NB4 (cell line): ENCODE measurements around the gene TLR5.

ENCODE experiments used
- POLR2A ChIP-seq: IDR thresholded peaks from 2 replicates; pipeline ENCODE4 v1.6.1; 2011; ENCODE audit warnings: mild to moderate bottlenecking; ENCODE audit not compliant: insufficient read length; ENCODE audit errors: extremely low read depth
- TF ChIP-seq, protein P1 (sequence below): IDR thresholded peaks from one replicate; pipeline ENCODE4 v1.5.1; 2012; ENCODE audit warnings: low read depth, low read length

DNA sequence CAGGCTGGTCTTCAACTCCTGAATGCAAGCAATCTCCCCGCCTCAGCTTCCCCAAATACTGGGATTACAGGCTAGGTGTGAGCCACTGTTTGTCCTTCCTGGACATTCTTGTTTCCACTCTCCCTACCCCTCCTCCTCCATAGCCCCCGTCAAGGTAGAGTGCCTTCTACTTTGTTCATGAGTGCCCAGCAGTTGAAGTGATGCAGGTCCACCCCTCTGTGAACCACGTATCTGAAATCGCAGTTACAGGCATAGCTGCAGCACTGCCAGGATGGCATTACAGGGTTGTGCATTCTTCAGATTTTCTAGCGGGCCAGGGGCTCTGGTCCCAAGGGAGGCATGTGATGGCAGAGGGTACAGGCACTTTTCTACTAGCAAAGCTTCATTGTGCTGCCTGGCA lies 7.4 kb upstream of the TLR5 start:
- TF ChIP-seq, protein P1, sequence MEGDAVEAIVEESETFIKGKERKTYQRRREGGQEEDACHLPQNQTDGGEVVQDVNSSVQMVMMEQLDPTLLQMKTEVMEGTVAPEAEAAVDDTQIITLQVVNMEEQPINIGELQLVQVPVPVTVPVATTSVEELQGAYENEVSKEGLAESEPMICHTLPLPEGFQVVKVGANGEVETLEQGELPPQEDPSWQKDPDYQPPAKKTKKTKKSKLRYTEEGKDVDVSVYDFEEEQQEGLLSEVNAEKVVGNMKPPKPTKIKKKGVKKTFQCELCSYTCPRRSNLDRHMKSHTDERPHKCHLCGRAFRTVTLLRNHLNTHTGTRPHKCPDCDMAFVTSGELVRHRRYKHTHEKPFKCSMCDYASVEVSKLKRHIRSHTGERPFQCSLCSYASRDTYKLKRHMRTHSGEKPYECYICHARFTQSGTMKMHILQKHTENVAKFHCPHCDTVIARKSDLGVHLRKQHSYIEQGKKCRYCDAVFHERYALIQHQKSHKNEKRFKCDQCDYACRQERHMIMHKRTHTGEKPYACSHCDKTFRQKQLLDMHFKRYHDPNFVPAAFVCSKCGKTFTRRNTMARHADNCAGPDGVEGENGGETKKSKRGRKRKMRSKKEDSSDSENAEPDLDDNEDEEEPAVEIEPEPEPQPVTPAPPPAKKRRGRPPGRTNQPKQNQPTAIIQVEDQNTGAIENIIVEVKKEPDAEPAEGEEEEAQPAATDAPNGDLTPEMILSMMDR = no peak
- TF ChIP-seq POLR2A = no peak
